ENCODE results near the gene ANO9. TPM values are rescaled to one million over a fixed set of nuclear protein-coding genes. Genes with fewer than 3 reads are reported as not detected.

Gene ANO9
- total and polyA plus RNA-seq, 10 donors, result 10.2 to 53.8 (median 26.3) TPM

DNA sequence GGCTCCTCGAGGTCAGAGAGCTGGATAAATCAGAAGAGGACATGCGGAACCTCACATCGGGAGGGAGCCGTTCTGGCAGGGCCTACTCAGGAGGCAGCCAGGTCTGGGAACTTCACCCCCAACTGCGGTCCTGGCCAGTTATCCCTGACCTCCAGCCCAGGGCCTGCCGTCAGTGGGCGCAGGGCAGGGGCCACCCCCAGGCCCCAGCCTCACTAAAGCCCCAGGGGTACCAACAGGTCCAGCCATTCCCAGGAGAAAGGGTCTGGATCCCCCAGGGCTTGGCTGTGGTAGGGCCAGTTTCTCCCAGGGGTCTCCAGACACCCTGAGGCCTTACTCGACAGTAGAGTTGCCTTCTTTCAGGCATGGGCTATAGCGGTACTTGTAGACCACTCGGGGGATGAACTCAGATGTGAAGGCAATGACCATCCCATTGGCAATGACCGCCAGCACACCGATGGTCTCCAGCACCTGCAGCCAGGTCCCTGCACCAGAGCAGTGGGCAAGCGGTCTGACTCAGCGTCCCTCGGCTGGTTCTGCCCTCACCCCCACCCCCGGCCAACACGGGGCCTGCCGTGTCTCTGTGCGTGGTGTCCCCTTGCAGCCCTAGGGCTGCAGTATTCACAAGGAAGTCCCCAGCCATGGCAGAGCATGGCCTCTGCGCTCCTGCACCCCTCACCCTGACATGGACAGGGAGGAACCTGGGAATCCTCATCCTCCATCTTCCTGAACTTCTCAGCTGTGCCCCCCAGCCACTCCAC, 22.4 kb downstream of the ANO9 start:
- 86 to 94% (median 90%) methylated on average over 17 to 20 of the region's 20 CpGs for WGBS, 5 donors
- Histone ChIP-seq H3K27ac (no peak overlapping the region), H3K9me3 (no peaks in the 10 kb centered on the region), H3K36me3 (no peaks in the 10 kb centered on the region), H3K27me3 (replicated peaks in 1 of 7) (peaks cover 0 to 16% (median 0%) of the 10 kb centered on the region in 7 donors), H3K4me1 (peaks cover 10 to 38% (median 34%) of the 10 kb centered on the region in 6 donors), H3K4me3 (no peak overlapping the region)
- intact Hi-C loops (cut with DNase I; ENCODE audit: low total_unique reads), result no loop called here
- no peak for DNase-seq
- TF ChIP-seq POLR2AphosphoS5 (IDR thresholded peaks at IDR 0.05), result no peak
- no peak for TF ChIP-seq CTCF (IDR thresholded peaks at IDR 0.05 in 8 of 11, conservative IDR thresholded peaks at IDR 0.05 in 3 of 11)
- TF ChIP-seq POLR2A (IDR thresholded peaks at IDR 0.05), result no peak

GRCh38 chr11:418343-419247, 23.2 kb downstream of the ANO9 start:
- DNase-seq, result peak; percentile 76
- intact Hi-C loops (cut with DNase I; ENCODE audit: low total_unique reads), result no loop called here
- no peak overlapping the region for H3K4me3 ChIP-seq
- peaks cover 10 to 46% (median 38%) of the 10 kb centered on the region in 6 donors for H3K4me1 ChIP-seq
- no peak for TF ChIP-seq POLR2AphosphoS5 (IDR thresholded peaks at IDR 0.05)
- 90 to 95% (median 94%) methylated on average over 24 to 30 of the region's 30 CpGs for WGBS, 5 donors
- peaks cover 0 to 13% (median 0%) of the 10 kb centered on the region in 7 donors for H3K27me3 ChIP-seq (replicated peaks in 1 of 7)
- H3K9me3 ChIP-seq, result no peaks in the 10 kb centered on the region
- H3K27ac ChIP-seq, result peak overlapping the region in 2 of 8 donors; percentile 90 to 93
- no peaks in the 10 kb centered on the region for H3K36me3 ChIP-seq

DNA sequence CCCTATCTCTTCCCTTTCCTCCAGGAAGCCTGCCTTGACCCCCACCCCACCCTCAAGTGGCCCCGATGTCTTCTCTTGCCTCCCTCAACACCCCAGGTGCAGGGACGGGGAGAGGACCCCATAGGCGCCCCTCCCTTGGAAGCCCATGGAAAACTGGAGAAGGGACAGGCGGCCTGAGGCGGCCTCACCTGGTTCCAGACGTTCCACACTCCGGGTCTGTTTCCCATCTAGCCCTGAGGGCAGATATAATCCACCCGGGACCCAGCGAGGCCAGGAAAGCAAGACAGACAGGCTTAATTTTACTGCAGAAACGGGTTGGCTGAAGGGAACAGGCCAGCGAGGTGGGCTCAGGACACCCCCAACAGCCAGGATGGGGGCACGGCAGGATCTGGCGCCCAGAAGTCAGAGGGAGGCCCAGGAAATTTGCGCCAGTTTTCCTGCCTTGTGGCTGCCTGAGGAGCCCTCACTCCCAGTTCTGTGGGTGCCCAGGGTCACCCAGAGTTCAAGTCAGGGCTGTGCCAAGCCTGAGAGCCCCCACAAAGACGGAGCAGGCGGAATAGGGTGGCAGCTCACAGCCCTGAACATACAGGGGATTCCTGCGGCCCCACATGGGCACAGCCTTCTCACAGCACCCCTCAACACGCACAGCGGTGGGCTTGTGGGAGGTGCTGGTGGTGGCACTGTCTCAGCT, 24.0 kb downstream of the ANO9 start:
- peak; percentile 77 for DNase-seq
- peaks cover 0 to 10% (median 0%) of the 10 kb centered on the region in 7 donors for H3K27me3 ChIP-seq (replicated peaks in 1 of 7)
- peak overlapping the region in 5 of 8 donors; percentile 86 to 93 (median 90) for H3K27ac ChIP-seq
- H3K36me3 ChIP-seq, result no peaks in the 10 kb centered on the region
- TF ChIP-seq POLR2A (IDR thresholded peaks at IDR 0.05), result no peak
- no peak for TF ChIP-seq CTCF (IDR thresholded peaks at IDR 0.05 in 8 of 11, conservative IDR thresholded peaks at IDR 0.05 in 3 of 11)
- TF ChIP-seq POLR2AphosphoS5 (IDR thresholded peaks at IDR 0.05), result no peak
- H3K9me3 ChIP-seq, result no peaks in the 10 kb centered on the region
- peak overlapping the region in 7 of 8 donors; percentile 61 to 87 (median 66) for H3K4me3 ChIP-seq
- intact Hi-C loops (cut with DNase I; ENCODE audit: low total_unique reads), result no loop called here
- peaks cover 10 to 54% (median 46%) of the 10 kb centered on the region in 6 donors for H3K4me1 ChIP-seq
- WGBS, 5 donors, result 74 to 83% (median 76%) methylated on average over 16 to 19 of the region's 19 CpGs

Measured in spleen (tissue), 11 donors.